HG03196 (cell line): Measurements from ENCODE around the gene TMEM94.

ENCODE experiments used
- ATAC-seq: cut with Tn5 transposase; IDR thresholded peaks from one replicate; pipeline ENCODE4 v1.9.1; 2021; ENCODE audit not compliant: unreplicated experiment

TMEM94 gene

DNA sequence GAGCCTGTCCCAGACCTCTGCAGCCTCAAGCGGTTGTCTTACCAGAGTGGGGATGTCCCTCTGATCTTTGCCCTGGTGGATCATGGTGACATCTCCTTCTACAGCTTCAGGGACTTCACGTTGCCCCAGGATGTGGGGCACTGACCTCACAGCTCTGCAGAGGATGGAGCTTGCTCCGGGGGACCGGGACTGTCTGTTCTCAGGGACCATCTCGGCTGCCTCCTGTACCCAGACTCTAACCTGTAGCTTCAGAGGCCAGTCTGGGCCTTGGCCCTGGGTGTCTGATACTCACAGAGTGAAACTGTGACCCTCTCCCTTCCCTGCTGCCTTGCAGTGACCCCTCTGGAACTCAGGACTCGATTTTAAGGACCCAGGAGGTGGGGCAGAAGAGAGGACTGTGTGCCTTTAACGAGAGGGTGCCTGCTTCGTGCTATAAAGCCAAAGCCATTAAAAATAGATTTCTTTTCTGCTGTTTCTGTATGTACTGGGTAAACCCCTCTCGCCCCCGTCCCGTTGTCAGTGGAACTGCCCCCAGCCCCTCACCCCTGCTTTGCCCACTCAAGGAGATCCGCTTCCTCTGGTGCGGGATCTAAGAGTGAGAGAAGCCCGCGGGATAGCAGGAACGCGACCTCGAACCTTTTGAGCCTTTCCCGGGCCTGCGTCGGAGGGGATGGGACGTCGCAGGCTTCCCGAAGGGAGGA is 68.0 kb downstream of the TMEM94 start:
- ATAC-seq = no peak

DNA sequence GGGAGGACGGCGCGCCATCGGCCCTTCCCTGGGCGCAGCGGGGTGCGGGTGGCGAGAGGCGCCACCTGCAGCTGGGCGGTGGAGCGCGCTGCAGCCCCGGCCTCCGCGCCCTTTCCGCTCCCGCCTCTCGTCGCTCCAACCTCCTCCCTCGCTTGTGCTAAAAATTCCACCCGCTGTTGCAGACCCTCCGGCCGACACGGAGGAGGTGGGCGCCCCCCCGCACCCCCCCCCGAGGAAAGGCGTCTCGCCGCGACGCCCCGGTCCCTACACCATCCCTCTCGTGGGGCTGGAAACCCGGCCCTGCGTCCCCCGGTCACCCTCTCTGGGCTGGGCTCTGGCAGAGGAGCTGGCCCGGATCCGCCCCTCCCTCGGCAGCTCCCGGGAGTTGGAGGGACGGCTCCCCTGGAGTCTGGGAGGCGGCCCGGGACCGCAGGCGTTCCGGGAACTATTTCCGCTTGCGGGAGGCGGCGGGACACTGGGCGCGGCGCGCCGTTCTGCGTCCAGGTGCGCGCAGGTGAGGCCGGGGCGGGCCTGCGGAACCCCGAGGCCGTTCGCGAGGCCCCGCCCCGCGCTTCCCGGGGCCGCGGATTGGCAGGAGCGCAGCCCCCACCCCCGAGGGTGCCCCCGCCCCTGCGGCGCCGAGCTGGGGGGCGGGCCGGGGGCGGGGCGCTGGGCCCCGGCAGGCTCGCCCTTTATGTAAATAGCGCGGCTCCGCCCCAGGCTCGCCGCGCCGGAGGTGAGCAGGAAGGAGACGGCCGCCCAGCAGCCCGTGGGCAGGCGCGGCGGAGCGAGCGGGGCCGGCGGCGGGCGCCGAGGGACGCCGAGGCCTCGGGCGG is 68.8 kb downstream of the TMEM94 start, which contains the start of gene LLGL2:
Gene LLGL2, plus strand, starts transcription at position 728 of the 836 bp plus-strand sequence. CDS start 17,730 bp downstream, outside the sequence.
- ATAC-seq = peak; percentile 54

DNA sequence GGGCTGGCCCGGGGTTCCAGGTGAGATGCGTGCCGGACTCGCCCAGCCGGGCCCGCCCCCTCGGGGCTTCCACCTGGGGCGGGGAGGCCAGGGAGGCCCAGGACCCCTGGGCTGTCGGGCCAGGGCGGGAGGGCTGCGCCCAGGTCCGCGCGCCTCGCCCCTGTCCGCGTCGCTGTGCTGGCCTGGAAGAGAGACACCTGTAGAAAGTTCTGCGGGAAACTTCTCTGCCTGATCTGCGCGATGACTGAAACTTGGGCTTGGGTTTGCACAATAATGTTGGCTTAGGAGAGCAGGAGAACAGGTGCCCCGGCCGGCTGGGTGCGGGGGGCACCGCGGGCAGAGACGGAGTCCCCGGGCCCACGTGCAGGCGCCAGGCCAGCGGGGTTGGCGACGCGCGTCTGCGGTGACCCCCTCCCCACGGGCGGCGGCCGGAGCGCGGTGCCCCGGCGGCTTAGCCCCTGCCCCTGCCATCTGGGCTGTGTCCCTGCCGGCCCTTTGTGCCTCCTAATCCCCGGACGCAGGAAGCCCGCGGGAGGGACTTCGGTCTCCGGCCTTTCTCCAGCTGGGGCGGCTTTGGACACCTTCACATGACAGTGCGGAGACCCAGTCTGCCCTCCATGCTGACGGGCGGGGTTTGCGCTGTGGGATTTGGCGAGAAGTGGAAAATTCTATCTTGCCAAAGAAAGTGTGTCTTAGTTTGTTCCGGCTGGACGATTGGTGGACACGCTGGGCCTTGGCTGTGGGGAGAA is 69.5 kb downstream of the TMEM94 start:
- no peak for ATAC-seq

DNA sequence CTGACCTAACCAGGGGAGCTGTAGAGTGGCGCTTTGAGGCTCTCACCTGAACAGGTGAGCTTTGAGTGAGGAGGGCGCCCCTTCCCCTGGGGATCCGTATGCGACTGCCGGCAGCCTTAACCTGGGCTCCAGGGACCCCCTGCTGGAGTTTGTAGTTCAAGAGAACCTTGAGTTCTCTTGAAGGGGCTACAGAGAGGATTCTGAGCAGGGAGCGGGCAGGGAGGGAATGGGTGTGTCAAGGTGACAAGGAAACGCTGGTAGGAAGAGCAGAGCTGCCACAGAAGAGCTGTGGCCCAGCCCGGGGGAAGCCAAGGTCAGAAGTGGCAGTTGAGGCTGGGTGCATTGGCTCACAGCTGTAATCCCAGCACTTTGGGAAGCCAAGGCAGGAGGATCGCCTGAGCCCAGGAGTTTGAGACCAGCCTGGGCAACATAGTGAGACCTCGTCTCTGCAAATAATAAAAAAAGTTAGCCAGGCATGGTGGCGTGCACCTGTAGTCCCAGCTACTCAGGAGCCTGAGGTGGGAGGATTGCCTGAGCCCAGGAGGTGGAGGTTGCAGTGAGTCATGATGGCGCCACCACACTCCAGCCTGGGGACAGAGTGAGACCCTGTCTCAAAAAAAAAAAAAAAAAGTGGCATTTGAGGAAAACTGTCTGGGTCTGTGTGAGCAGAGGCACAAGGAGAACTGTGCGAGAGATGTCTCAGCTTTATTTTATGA is 70.3 kb downstream of the TMEM94 start:
- no peak for ATAC-seq

DNA sequence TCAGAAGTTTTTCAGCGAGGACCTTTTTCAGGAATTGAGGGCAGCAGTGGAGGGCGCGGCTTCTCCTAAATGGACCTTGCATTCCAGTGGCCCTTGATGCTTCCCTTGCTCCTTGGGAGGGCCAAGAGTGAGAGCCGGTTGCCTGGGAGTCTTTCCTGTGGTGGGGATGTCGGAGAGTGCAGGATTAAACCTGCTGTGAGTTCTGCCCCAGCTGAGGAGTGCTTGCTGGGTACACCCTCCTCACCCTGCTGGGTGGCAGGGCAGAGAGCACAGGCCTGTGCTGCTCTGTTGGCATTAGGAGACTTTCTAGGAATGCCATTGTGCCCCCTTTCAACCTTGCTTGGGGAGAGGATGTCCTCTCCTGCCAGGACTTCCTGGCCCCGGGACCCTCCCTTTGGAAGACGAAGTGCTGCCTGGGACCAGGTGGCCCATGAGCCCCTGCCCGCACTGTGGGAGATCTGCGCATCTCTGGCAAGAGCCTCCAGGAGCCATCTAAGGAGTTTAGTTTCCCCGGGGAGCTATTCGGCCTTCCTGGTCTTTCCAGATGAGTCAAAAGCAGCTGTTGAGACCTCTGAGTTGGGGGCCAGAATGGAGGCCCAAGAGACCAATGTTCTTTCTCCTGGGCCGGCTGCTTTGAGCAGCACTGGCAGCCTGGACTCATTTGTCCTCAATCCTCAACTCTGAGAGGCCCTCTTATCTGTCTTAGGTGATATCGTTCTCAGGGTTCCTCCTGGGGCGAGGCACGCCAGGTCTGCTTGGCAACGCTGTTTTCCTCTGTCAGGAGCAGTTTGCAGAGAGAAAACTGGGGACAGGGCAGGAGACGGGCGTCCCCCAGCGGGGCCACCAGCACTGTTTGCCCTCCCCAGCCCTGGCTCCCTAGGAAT is 74.6 kb downstream of the TMEM94 start:
- no peak for ATAC-seq

DNA sequence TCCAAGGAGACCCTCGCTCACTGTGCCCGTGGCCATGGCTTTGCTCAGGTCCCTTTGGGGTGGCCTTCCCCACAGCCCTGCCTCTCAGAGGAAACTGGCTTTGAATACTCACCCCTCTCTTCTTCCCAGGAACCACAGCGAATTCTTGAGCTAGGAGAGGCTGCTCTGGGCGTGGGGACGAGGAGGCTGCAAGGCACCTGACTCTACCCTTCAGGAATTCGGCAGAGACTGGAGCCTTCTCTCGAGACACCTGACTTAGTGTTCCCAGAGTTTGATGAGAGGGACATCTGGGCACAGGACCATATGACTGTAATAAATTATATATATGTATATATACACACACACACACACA is 75.3 kb downstream of the TMEM94 start:
- no peak for ATAC-seq

DNA sequence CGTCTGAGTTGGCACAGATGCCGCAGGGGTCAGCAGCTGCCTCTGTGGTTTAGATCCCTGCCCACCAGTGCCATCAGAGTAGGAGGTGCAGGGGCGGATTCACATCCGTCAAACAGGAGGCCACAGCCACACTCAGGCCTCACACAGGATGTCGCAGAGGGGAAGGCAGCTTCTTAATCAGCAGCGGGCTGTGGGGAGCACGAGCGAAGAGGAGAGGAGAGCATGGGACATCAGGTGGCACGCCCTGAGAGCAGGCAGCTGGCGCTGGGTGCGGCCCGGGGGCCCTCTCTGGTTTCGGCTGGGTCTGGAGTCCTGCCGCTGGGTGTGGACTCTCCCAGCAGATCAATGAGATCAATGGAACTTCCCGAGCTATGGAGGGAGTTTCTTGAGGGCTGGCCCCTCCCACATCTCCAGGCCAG is 78.7 kb downstream of the TMEM94 start:
- ATAC-seq = no peak

DNA sequence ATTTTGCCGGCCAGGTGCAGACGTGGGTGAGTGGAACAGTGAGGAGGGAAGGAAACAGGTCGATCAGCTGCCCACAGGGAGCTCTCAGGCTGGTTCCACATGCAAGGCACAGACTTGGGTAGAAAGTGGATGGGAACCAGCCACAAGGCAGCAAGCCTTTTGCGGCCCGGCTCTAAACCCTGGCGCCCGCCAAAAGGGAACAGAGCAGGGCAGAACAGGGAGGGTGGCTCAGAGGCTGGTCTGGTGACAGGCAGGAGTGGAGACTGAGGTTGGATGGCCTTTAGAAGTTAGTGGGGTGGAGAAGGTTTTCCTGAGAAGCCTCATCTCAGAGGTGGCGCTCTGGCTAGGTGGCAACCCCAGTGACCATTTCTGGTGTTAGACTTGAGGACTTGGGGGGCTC is 79.4 kb downstream of the TMEM94 start:
- no peak for ATAC-seq

DNA sequence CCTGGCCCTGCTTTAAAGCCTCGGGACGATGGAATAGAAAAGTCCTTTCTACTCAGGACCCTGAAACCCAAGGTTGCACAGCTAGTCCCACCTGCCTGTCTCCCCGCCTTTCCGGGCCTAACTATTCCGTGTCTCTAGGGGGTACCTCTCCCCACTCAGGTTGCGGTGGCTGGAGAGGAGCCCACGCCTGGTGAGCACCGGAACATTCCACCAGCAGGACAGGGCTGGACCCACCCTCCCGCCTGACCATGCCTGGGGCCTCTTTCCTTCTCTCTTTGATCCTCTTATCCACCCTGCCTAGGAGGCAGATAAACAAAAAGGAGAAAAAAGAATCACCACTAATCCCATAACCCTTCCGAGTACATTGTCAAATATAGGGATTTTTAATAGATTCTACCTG is 79.9 kb downstream of the TMEM94 start:
- no peak for ATAC-seq

DNA sequence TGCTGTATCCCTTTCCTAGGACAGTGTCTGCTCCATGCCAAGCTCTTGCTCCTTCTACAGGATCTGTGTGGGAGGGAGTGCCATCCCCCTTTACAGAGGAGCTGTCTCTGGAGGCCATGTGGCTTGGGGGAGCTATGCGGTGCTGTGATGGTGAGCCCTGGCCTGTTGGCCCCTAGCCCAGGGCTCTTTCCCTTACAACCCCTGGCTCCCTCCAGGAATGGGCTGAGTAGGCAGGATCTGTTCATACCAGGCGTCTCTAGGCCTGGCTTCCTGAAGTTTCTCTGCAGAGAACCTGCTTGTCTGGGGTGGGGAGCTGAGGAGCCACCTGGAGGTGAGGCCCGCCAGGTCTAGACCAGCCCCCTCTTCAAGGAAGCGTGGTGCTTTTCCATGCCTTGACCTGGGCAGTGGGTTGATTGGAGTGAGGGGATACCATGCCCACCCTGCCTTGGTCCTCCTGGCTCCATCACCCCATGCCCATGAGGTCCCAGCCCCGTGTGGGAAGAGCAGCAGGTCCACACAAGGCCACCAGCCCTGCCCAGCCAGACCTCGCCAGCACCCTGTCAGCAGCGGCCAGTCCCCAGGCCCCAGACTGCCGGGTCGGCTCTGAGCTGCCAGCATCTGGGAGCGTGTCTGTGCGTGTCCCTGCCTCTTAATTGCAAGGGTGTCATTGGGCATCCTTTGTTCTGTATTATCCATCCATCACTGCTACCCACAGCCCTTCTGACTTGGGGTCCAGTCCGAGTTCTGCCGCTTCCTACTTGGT is 83.7 kb downstream of the TMEM94 start:
- no peak for ATAC-seq

DNA sequence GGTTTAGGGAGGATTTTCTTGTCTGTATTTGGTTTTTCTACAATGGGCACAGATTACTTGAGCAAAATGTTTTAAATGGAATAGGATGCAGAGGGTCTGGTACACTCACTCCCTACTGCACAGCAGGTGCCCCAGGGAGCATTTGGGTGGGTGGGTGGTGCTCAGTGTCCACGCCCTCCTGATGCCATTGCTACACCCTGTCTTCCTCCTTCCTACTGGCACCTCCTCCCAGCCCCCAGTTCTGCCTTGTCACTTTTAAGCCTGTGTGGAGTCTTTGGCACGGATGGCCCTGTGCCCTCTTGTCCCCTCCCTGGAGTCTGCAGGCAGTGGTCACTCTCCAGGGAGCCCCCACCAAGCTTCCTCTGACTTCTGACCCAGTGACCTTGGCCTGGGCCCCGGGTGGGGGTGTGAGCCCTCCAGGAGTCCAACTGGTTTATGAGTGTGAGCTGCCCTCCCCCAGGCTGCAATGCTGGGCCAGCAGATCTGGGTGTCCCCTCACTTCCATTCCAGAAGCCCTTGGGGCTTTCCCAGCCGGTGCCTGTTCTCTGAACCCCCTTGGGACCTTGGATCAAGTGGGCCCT is 84.6 kb downstream of the TMEM94 start:
- ATAC-seq = no peak

DNA sequence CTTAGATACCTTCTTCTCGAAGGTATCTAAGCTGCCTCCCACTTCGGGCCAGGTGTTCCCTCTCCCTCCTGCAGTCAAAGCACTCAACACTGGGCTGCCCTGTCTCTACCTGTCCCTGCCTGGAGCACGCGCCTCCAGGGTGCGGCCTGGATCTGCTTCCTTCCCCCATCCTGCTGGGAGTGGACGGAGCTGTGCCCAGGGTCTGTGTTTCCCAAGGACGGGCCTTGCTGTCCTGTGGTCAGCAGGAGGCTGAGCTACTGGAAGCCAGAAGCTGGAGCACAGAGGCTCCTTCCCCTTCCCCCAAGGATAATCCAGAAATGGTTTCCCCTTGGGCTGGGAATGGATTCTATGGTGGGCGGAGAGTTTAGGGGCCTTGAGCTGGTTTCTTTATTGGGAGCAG is 85.8 kb downstream of the TMEM94 start:
- no peak for ATAC-seq

DNA sequence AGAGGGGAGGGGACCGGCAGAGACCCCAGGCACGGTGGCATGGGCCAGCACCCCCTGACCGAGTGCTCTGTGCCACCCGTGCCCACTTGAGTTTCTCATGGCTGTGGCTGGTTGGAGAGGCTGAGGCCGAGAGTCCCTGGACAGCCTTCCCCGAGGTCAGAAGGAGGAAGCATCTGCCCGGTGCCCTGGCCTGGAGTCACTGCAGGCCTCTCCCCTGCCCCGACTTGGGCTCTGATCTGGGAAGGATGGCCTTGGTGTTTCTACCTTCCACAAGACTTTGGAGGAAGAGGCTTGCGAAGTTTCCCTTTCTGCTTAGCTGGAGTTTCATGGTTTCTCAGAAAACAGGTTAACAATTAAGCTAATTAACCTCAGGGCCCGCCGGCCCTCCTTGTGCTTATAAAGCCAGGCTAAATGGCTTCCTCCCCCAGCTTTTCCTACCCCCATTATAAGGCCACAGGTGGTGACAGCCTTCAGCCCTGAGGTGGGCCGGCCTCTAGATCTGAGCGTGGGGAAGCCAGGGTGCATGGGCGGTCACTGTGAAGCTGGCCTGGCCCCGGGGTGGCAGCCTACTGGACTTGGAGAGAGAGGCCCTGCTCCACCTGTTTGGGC is 86.4 kb downstream of the TMEM94 start:
- ATAC-seq = no peak

DNA sequence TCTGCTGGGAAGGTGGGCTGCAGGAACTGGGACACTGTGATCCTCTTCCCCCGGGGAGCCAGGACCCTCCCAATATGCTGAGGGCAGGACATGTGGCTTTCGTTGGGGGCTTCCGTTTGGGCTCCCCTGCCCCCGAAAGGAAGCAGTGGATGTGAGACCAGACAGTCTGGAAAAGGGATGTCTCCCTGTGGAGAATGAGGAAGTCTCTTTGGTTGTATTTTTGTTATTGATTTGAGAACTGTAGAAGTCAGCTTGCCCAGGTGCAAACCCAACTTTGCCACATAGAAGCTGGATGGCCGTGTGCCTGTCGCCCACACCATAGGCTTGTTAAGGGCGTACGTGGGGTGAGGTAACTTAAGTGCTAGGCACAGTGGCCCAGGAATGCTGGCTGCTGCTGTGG is 87.8 kb downstream of the TMEM94 start:
- no peak for ATAC-seq

DNA sequence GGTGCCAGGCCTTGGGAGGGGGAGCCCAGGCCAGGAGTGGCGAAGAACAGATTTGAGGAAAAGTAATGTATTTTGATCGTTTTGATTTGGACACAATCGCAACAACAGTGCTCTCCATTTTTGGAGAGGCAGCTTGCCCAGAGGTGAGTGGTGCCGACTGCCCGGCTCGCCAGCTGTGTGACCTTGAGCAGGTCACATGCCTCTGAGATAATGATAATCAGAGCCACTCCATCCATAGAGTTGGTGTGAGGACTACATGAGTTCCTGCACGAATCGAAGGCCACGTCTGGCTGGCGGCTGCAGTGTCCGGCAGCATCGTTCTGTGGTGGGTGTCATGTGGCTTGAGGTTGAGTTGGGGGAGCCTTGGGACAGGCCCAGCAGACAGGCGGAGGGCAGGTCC is 89.7 kb downstream of the TMEM94 start:
- no peak for ATAC-seq

DNA sequence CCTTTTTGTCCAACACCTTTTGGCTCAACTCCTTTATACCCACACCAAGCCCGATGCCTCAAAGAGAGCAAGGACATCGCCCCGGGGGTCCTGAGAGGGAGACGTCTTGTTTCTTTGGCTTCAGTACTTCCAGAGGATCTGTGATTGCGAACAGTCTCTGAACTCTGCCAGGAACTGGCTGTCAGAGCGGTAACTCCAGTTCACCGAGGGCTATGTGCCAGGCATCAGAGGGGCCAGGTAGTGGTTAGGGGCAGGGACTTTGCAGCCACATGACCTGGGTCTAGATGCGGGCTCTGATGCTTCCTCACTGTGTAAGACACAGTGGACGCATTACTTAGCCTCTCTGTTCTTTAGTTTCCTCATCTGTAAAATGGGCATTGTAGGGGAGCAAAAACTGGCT is 90.7 kb downstream of the TMEM94 start:
- no peak for ATAC-seq

DNA sequence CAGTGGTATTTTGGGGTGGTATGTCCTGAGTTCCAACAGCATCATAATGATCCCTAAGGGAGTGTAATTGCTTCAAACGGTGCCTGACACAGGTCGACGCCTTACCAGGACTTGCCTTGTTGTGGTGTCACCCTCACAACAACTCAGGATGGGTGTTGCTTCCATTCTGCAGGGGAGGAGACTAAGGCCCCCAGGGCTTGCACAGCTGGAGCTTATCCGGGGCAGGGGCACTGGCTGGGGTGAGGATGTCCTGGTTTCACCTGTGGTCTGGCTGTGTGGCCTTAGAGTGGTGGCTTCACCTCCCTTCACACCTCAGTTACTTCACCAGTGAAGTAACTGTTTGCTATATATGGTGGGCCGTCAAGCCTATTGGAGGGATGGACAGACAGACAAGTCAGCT is 92.4 kb downstream of the TMEM94 start:
- ATAC-seq = no peak
